BLaER1 (cell line): ENCODE data around the gene UFD1.

Experiments
- H3K27ac ChIP-seq: shearing (Covaris generic); formaldehyde crosslinking; 2 replicates; pipeline ENCODE4 v1.8.1; 2022
- H3K27me3 ChIP-seq: shearing (Covaris generic); formaldehyde crosslinking; 2 replicates; pipeline ENCODE4 v1.8.1; 2022
- H3K36me3 ChIP-seq: shearing (Covaris generic); formaldehyde crosslinking; 2 replicates; pipeline ENCODE4 v1.8.1; 2022
- H3K4me1 ChIP-seq: shearing (Covaris generic); formaldehyde crosslinking; 2 replicates; pipeline ENCODE4 v1.8.1; 2022
- H3K4me2 ChIP-seq: shearing (Covaris generic); formaldehyde crosslinking; 2 replicates; pipeline ENCODE4 v1.8.1; 2022
- H3K4me3 ChIP-seq: shearing (Covaris generic); formaldehyde crosslinking; 2 replicates; pipeline ENCODE4 v1.8.1; 2022
- H3K9ac ChIP-seq: shearing (Covaris generic); formaldehyde crosslinking; 2 replicates; pipeline ENCODE4 v1.8.1; 2022
- H3K9me3 ChIP-seq: shearing (Covaris generic); formaldehyde crosslinking; 2 replicates; pipeline ENCODE4 v1.8.1; 2022
- H4K20me1 ChIP-seq: shearing (Covaris generic); formaldehyde crosslinking; 2 replicates; pipeline ENCODE4 v1.8.1; 2022
- Cebpa-rat ChIP-seq: shearing (Covaris generic); IDR thresholded peaks from 2 replicates; pipeline ENCODE4 v1.8.1; 2022

Gene UFD1

GRCh38 chr22:19406281-19406811 is 72.6 kb downstream of the UFD1 start:
- no peak overlapping the region for H3K4me2 ChIP-seq
- H3K9me3 ChIP-seq: no peaks in the 10 kb centered on the region
- no peak for TF ChIP-seq Cebpa-rat
- H3K4me3 ChIP-seq: no peak overlapping the region
- H3K27me3 ChIP-seq: no peaks in the 10 kb centered on the region
- H3K9ac ChIP-seq: no peak overlapping the region
- peaks cover 57% of the 10 kb centered on the region for H4K20me1 ChIP-seq
- H3K4me1 ChIP-seq: no peaks in the 10 kb centered on the region
- peaks cover 91% of the 10 kb centered on the region for H3K36me3 ChIP-seq
- no peak overlapping the region for H3K27ac ChIP-seq

DNA sequence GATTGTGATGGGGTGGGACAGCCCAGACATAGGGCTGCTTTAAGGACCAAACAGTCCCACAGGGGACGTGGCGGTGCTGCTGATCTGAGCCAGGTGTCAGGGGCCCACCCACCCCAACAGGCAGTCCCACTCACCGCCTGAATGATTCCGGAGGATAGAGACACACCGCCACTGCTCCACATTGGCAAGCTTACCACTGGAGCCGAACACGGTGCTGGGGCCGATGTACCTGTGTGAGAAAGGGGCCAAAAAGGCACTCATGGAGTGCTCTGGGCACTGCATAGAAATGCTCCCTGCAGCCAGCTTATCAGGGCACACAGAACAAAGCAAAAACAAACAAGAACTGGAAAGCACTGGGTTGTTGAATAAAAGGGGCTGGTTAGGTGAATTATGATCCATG is 73.3 kb downstream of the UFD1 start:
- H3K27ac ChIP-seq: no peak overlapping the region
- no peak overlapping the region for H3K4me3 ChIP-seq
- H3K27me3 ChIP-seq: no peaks in the 10 kb centered on the region
- no peak for TF ChIP-seq Cebpa-rat
- H3K9ac ChIP-seq: no peak overlapping the region
- peaks cover 91% of the 10 kb centered on the region for H3K36me3 ChIP-seq
- no peaks in the 10 kb centered on the region for H3K4me1 ChIP-seq
- no peaks in the 10 kb centered on the region for H3K9me3 ChIP-seq
- H4K20me1 ChIP-seq: peaks cover 50% of the 10 kb centered on the region
- H3K4me2 ChIP-seq: no peak overlapping the region

DNA sequence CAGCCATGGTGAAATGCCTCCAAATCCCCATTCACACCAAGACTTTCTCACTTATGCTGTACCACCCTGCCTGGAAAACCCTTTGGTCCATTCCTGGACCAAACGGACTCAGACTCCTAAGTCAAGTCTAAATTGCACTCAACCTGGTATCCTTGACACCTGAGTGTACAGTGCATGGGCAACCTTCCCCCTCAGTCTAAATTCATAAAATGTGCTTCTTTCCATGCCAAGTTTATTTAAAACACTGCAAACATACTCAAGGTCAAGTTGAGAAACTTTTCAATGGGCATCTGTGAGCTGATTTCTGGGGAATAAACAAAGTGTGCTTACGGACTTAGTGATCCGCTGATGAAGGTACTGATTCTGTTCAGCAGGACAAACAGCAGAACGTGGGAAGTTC is 73.9 kb downstream of the UFD1 start:
- H3K36me3 ChIP-seq: peaks cover 91% of the 10 kb centered on the region
- no peak for TF ChIP-seq Cebpa-rat

GRCh38 chr22:19404676-19405075 is 74.3 kb downstream of the UFD1 start:
- TF ChIP-seq Cebpa-rat: no peak
- H4K20me1 ChIP-seq: peaks cover 40% of the 10 kb centered on the region
- no peaks in the 10 kb centered on the region for H3K4me1 ChIP-seq
- no peak overlapping the region for H3K4me3 ChIP-seq
- no peak overlapping the region for H3K27ac ChIP-seq
- no peaks in the 10 kb centered on the region for H3K27me3 ChIP-seq
- peaks cover 91% of the 10 kb centered on the region for H3K36me3 ChIP-seq
- H3K9ac ChIP-seq: no peak overlapping the region
- no peaks in the 10 kb centered on the region for H3K9me3 ChIP-seq
- no peak overlapping the region for H3K4me2 ChIP-seq

More for the DNA sequence above, 73.9 kb downstream of the UFD1 start:
- Histone ChIP-seq H3K27ac (no peak overlapping the region), H3K4me1 (no peaks in the 10 kb centered on the region), H3K9me3 (no peaks in the 10 kb centered on the region), H4K20me1 (peaks cover 45% of the 10 kb centered on the region), H3K4me2 (no peak overlapping the region), H3K9ac (no peak overlapping the region), H3K4me3 (no peak overlapping the region), H3K27me3 (no peaks in the 10 kb centered on the region)

DNA sequence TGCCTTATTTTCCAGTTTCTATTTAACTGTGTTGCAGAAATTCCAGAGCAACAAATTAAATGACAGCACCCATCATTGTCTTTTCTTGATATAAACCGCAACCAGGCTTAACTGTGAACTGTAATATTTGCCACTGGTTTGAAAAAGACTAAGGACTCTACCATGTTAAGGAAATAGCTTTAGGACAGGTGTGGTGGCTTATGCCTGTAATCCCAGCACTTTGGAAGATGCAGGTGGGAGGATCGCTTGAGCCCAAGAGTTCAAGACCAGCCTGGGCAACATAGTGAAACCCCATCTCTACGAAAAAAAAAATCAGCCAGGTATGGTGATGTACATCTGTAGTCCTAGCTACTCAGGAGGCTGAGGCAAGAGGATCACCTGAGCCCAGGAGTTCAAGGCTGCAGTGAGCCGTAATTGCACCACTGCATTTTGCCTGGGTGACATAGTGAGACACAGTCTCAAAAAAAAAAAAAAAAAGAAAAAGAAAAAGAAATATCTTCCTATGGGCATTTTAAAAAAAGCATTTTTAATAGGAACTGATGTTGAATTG is 76.3 kb downstream of the UFD1 start:
- Histone ChIP-seq H3K36me3 (peaks cover 91% of the 10 kb centered on the region), H3K4me2 (no peak overlapping the region), H4K20me1 (peaks cover 21% of the 10 kb centered on the region; the same call in 1 of the 2 replicates), H3K27me3 (no peaks in the 10 kb centered on the region), H3K27ac (no peak overlapping the region), H3K9me3 (no peaks in the 10 kb centered on the region), H3K9ac (no peak overlapping the region), H3K4me3 (no peak overlapping the region), H3K4me1 (no peaks in the 10 kb centered on the region)
- TF ChIP-seq Cebpa-rat: no peak

GRCh38 chr22:19401483-19401882 is 77.5 kb downstream of the UFD1 start:
- H3K9me3 ChIP-seq: no peaks in the 10 kb centered on the region
- no peak overlapping the region for H3K4me2 ChIP-seq
- H3K4me3 ChIP-seq: no peak overlapping the region
- H3K4me1 ChIP-seq: no peaks in the 10 kb centered on the region
- H3K27me3 ChIP-seq: no peaks in the 10 kb centered on the region
- H3K36me3 ChIP-seq: peaks cover 91% of the 10 kb centered on the region
- no peak for TF ChIP-seq Cebpa-rat
- peaks cover 15% of the 10 kb centered on the region; the same call in 1 of the 2 replicates for H4K20me1 ChIP-seq
- H3K9ac ChIP-seq: no peak overlapping the region
- H3K27ac ChIP-seq: no peak overlapping the region

DNA sequence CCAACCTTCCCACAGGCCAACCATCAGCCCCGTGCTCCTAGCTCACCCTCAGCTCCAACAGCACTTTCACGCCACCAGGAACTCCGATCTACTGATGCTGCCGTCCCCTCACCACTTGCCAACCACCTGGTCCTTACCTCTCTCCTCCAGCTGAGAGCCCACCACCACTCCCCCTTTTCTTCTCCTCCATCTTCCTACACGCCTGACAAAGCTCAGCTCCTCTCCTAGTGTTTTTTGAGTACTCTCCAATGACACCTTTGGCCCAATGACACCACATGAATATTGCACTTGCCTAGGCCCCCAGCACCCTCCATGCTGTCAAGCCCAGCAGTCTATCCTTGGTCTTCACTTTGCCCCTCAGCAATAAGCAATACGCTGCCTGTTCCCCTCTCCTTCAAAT is 78.1 kb downstream of the UFD1 start:
- no peak for TF ChIP-seq Cebpa-rat
- no peak overlapping the region for H3K9ac ChIP-seq
- H3K4me2 ChIP-seq: no peak overlapping the region
- H3K4me3 ChIP-seq: no peak overlapping the region
- no peaks in the 10 kb centered on the region for H3K27me3 ChIP-seq
- peaks cover 91% of the 10 kb centered on the region for H3K36me3 ChIP-seq
- no peak overlapping the region for H3K27ac ChIP-seq
- no peaks in the 10 kb centered on the region for H3K9me3 ChIP-seq
- H4K20me1 ChIP-seq: 0 out of 2 replicates have a peak, but pooled peaks cover 10% of the 10 kb centered on the region
- no peaks in the 10 kb centered on the region for H3K4me1 ChIP-seq
